ENCODE results near the gene STK36. TPM values are rescaled to one million over a fixed set of nuclear protein-coding genes. Genes with fewer than 3 reads are reported as not detected.
"Not testable (repeated sequence)": the region's sequence is repeated elsewhere in the genome, so short reads cannot be mapped to it uniquely, and the experiment has no call there.

Gene STK36
- total RNA-seq, 1 donor from 2014 or later: 5.8 TPM

- no peak for TF ChIP-seq CTCF (IDR thresholded peaks at IDR 0.05; ENCODE audit: insufficient read depth, low read length, severe bottlenecking)
- H3K4me3 ChIP-seq (ENCODE audit: low read depth, low read length): peak overlapping the region; percentile 72
- no peak for FAIRE-seq
- peaks cover 2% of the 10 kb centered on the region for H3K36me3 ChIP-seq (ENCODE audit: control insufficient read depth, insufficient read depth, low read length)
- peak; percentile 77 for DNase-seq (ENCODE audit: low read depth)
- H3K27me3 ChIP-seq (ENCODE audit: control insufficient read depth, insufficient read depth, low read length): no peaks in the 10 kb centered on the region
Observed at GRCh38 chr2:218671097-218671653, 711 bp upstream of the STK36 start.

- Histone ChIP-seq H3K36me3 (ENCODE audit: control insufficient read depth, insufficient read depth, low read length) (no peaks in the 10 kb centered on the region), H3K4me3 (ENCODE audit: low read depth, low read length) (no peak overlapping the region), H3K27me3 (ENCODE audit: control insufficient read depth, insufficient read depth, low read length) (no peaks in the 10 kb centered on the region)
- DNase-seq (ENCODE audit: low read depth) (peak; percentile 11), FAIRE-seq (peak; percentile 72)
- TF ChIP-seq CTCF (IDR thresholded peaks at IDR 0.05; ENCODE audit: insufficient read depth, low read length, severe bottlenecking): no peak
Observed at GRCh38 chr2:218679119-218679518, 7.2 kb downstream of the STK36 start.

GRCh38 chr2:218680061-218680460, 8.2 kb downstream of the STK36 start:
- FAIRE-seq: no peak
- TF ChIP-seq CTCF (IDR thresholded peaks at IDR 0.05; ENCODE audit: insufficient read depth, low read length, severe bottlenecking): no peak
- Histone ChIP-seq H3K36me3 (ENCODE audit: control insufficient read depth, insufficient read depth, low read length) (no peaks in the 10 kb centered on the region), H3K4me3 (ENCODE audit: low read depth, low read length) (no peak overlapping the region), H3K27me3 (ENCODE audit: control insufficient read depth, insufficient read depth, low read length) (no peaks in the 10 kb centered on the region)
- no peak for DNase-seq (ENCODE audit: low read depth)

- H3K27me3 ChIP-seq (ENCODE audit: control insufficient read depth, insufficient read depth, low read length); H3K36me3 ChIP-seq (ENCODE audit: control insufficient read depth, insufficient read depth, low read length); H3K4me3 ChIP-seq (ENCODE audit: low read depth, low read length): not testable (repeated sequence)
- DNase-seq (ENCODE audit: low read depth) (peak; percentile 81), FAIRE-seq (peak; percentile 73)
- TF ChIP-seq CTCF (IDR thresholded peaks at IDR 0.05; ENCODE audit: insufficient read depth, low read length, severe bottlenecking): peak; percentile 79
Observed at GRCh38 chr2:218687400-218688060, 15.6 kb downstream of the STK36 start.

- FAIRE-seq: no peak
- H3K27me3 ChIP-seq (ENCODE audit: control insufficient read depth, insufficient read depth, low read length): no peaks in the 10 kb centered on the region
- no peak for TF ChIP-seq CTCF (IDR thresholded peaks at IDR 0.05; ENCODE audit: insufficient read depth, low read length, severe bottlenecking)
- peaks cover 2% of the 10 kb centered on the region for H3K36me3 ChIP-seq (ENCODE audit: control insufficient read depth, insufficient read depth, low read length)
- H3K4me3 ChIP-seq (ENCODE audit: low read depth, low read length): no peak overlapping the region
- DNase-seq (ENCODE audit: low read depth): no peak
Observed at GRCh38 chr2:218691234-218691633, 19.3 kb downstream of the STK36 start.

Data from bronchial epithelial cell (primary cell).